PC-3 (cell line): ENCODE results near the gene KCTD15. TPM values are rescaled to one million over a fixed set of nuclear protein-coding genes. Genes with fewer than 3 reads are reported as not detected.

Experiments
- ATAC-seq: fragments of 200-7000 bp; cut with Tn5 transposase; 2 replicates; pipeline ENCODE4 v1.9.1; 2020; ENCODE audit warnings: mild to moderate bottlenecking, moderate library complexity
- BruUV-seq: library from RNA; stranded (reverse); fragments of 400-500 nt; replicated peaks from 2 replicates; lab custom pipeline; 2021; lab: Mats Ljungman, UMichigan
- CTCF ChIA-PET: fragments of 300-600 bp; sonication (Branson Sonifier 250); formaldehyde crosslinking; loops from one replicate; lab custom pipeline; 2022; ENCODE audit warnings: antibody characterized with exemption; lab: Charles Lee
- POLR2A ChIA-PET: fragments of 300-600 bp; sonication (Branson Sonifier 250); formaldehyde crosslinking; loops from one replicate; lab custom pipeline; 2022; ENCODE audit warnings: antibody characterized with exemption; ENCODE audit not compliant: unreplicated experiment; lab: Charles Lee
- DNase-seq: peaks from one replicate; pipeline ENCODE4 v3.0.0-alpha.2; 2015
- H2AFZ ChIP-seq: fragments of 300-600 bp; sonication (generic); 2 replicates; pipeline ENCODE4 v1.6.0; 2016; ENCODE audit warnings: antibody characterized with exemption, low read length
- H3F3A ChIP-seq: fragments of 300-600 bp; sonication (generic); one replicate; pipeline ENCODE4 v1.6.0; 2017; ENCODE audit warnings: antibody characterized with exemption, low read length, control low read depth, mild to moderate bottlenecking; ENCODE audit not compliant: unreplicated experiment
- H3K27ac ChIP-seq: fragments of 300-600 bp; sonication (generic); 2 replicates; pipeline ENCODE4 v1.5.1; 2016; ENCODE audit warnings: mild to moderate bottlenecking, low read length
- H3K27me3 ChIP-seq: fragments of 300-600 bp; sonication (generic); 2 replicates; pipeline ENCODE4 v1.6.1; 2016; ENCODE audit warnings: low read length, mixed read lengths
- H3K36me3 ChIP-seq: fragments of 300-600 bp; sonication (generic); 2 replicates; pipeline ENCODE4 v1.6.1; 2016; ENCODE audit warnings: low read depth, mixed run types, low read length, mixed read lengths
- H3K4me1 ChIP-seq: fragments of 300-600 bp; sonication (generic); 2 replicates; pipeline ENCODE4 v1.5.1; 2016; ENCODE audit warnings: low read length; ENCODE audit not compliant: insufficient read depth
- H3K4me2 ChIP-seq: fragments of 300-600 bp; sonication (generic); 2 replicates; pipeline ENCODE4 v1.6.0; 2016; ENCODE audit warnings: low read length
- H3K4me3 ChIP-seq: fragments of 300-600 bp; sonication (generic); 2 replicates; pipeline ENCODE4 v1.5.1; 2016; ENCODE audit warnings: mild to moderate bottlenecking, low read length, mixed read lengths
- H3K79me2 ChIP-seq: fragments of 300-600 bp; sonication (generic); 2 replicates; pipeline ENCODE4 v1.6.1; 2017; ENCODE audit warnings: low read length, mixed read lengths
- H3K9ac ChIP-seq: fragments of 300-600 bp; sonication (generic); 2 replicates; pipeline ENCODE4 v1.6.0; 2016; ENCODE audit warnings: mild to moderate bottlenecking, low read length
- H3K9me2 ChIP-seq: fragments of 300-600 bp; sonication (generic); replicated peaks from 2 replicates; pipeline ENCODE4 v1.6.1; 2016; ENCODE audit warnings: mixed run types, low read length, mixed read lengths
- H3K9me3 ChIP-seq: fragments of 300-600 bp; sonication (generic); 2 replicates; pipeline ENCODE4 v1.6.1; 2016; ENCODE audit warnings: low read length, mixed read lengths
- H4K20me1 ChIP-seq: fragments of 300-600 bp; sonication (generic); 2 replicates; pipeline ENCODE4 v1.6.1; 2016; ENCODE audit warnings: low read length, mixed read lengths
- EZH2 ChIP-seq: fragments of 300-600 bp; sonication (generic); IDR thresholded peaks from one replicate; pipeline ENCODE4 v1.6.1; 2017; ENCODE audit warnings: antibody characterized with exemption, mild to moderate bottlenecking, low read length; ENCODE audit not compliant: unreplicated experiment
- EZH2phosphoT487 ChIP-seq: fragments of 300-600 bp; sonication (generic); IDR thresholded peaks from 2 replicates; pipeline ENCODE4 v1.6.1; 2018; ENCODE audit warnings: mild to moderate bottlenecking, antibody characterized with exemption, low read length, borderline replicate concordance
- intact Hi-C: fragments of 100-400 bp; cut with micrococcal nuclease; formaldehyde crosslinking; loops from 2 replicates; pipeline ENCODE4 v1.9.0; 2023
- total RNA-seq: library from RNA; depleted of rRNA; stranded (reverse); fragments of >200 nt; gene quantifications from 2 replicates; pipeline ENCODE4 v1.2.3, GENCODE V29; 2014
- TF ChIP-seq, protein P1 (sequence below): fragments of 300-600 bp; sonication (generic); conservative IDR thresholded peaks from 2 replicates; pipeline ENCODE4 v1.5.1; 2017; ENCODE audit warnings: antibody characterized with exemption, low read depth, mild to moderate bottlenecking, low read length

KCTD15 gene
- total RNA-seq, 1 experiment from 2014 or later, result 58.2 TPM

DNA sequence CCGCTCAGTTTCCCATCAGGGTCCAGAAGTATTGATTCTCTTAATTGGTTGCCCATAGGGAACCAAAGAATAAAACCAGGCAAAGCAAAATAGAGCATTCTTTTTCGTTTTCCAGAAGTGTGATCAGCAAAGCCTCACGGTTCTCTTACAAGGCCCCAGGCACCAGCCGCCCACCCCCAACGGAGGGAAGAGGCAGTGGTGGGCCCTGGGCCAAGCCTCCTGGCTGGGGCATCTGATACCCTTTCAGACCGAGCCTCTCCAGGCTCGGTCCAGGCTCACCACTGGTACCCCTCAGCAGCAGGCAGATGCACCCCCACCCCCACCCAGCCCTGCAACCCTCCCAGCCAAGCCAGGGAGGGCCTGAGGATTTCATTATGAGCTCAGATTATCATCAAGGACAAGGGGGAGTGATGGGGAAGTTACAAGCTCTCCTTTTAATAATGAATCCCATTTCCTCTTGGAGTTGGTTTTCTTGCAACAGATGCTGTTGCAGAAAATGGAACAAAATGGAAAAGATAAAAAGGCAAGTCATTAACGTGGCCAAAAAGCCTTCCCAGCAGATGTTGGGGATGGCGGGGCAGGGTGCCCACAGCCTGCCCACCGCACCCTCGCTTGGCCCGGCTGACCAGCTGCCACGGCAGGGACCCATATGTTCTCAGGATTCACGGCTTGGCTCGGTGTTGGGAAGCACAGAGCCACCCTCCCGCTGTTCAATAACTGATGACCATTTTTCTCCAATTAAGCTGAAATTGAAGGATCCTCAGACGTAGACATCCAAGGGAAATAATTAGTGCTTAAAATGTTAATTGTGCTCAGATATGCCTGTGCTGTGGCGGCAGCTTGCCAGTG, 45.9 kb upstream of the KCTD15 start:
- H3K36me3 ChIP-seq, result no peaks in the 10 kb centered on the region

GRCh38 chr19:33751436-33751770, 45.3 kb upstream of the KCTD15 start:
- Histone ChIP-seq H3K79me2 (no peaks in the 10 kb centered on the region), H3K9ac (no peak overlapping the region), H3K27ac (no peak overlapping the region), H3K9me3 (no peaks in the 10 kb centered on the region), H3F3A (no peaks in the 10 kb centered on the region), H2AFZ (no peak overlapping the region), H3K4me2 (no peak overlapping the region), H3K4me3 (no peak overlapping the region), H3K36me3 (no peaks in the 10 kb centered on the region), H3K4me1 (no peaks in the 10 kb centered on the region), H3K27me3 (peaks cover 29% of the 10 kb centered on the region), H3K9me2 (no peaks in the 10 kb centered on the region), H4K20me1 (no peaks in the 10 kb centered on the region)
- no peak for ATAC-seq
- TF ChIP-seq EZH2 (no peak), EZH2phosphoT487 (no peak)
- TF ChIP-seq, protein P1, sequence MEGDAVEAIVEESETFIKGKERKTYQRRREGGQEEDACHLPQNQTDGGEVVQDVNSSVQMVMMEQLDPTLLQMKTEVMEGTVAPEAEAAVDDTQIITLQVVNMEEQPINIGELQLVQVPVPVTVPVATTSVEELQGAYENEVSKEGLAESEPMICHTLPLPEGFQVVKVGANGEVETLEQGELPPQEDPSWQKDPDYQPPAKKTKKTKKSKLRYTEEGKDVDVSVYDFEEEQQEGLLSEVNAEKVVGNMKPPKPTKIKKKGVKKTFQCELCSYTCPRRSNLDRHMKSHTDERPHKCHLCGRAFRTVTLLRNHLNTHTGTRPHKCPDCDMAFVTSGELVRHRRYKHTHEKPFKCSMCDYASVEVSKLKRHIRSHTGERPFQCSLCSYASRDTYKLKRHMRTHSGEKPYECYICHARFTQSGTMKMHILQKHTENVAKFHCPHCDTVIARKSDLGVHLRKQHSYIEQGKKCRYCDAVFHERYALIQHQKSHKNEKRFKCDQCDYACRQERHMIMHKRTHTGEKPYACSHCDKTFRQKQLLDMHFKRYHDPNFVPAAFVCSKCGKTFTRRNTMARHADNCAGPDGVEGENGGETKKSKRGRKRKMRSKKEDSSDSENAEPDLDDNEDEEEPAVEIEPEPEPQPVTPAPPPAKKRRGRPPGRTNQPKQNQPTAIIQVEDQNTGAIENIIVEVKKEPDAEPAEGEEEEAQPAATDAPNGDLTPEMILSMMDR, result no peak
- no TSS peak for BruUV-seq
- CTCF ChIA-PET, result no interaction called here
- intact Hi-C loops, result no loop called here
- POLR2A ChIA-PET, result no interaction called here
- DNase-seq, result no peak

More for the DNA sequence above, 45.9 kb upstream of the KCTD15 start:
- BruUV-seq, result no TSS peak
- no peaks in the 10 kb centered on the region for H3K9me3 ChIP-seq
- DNase-seq (no peak), ATAC-seq (no peak)
- no peaks in the 10 kb centered on the region for H3K4me1 ChIP-seq
- H3K9ac ChIP-seq, result no peak overlapping the region
- H3K4me2 ChIP-seq, result no peak overlapping the region
- no peak overlapping the region for H3K27ac ChIP-seq
- H3K27me3 ChIP-seq, result peaks cover 32% of the 10 kb centered on the region
- no peaks in the 10 kb centered on the region for H3F3A ChIP-seq
- intact Hi-C loops, result no loop called here
- H3K79me2 ChIP-seq, result no peaks in the 10 kb centered on the region
- H3K4me3 ChIP-seq, result no peak overlapping the region
- no peaks in the 10 kb centered on the region for H3K9me2 ChIP-seq
- no peak overlapping the region for H2AFZ ChIP-seq
- POLR2A ChIA-PET, result no interaction called here
- H4K20me1 ChIP-seq, result no peaks in the 10 kb centered on the region
- TF ChIP-seq EZH2phosphoT487, result no peak
- no peak for TF ChIP-seq EZH2
- TF ChIP-seq, protein P1, result no peak
- CTCF ChIA-PET, result no interaction called here

GRCh38 chr19:33752018-33752800, 44.5 kb upstream of the KCTD15 start:
- Histone ChIP-seq H3F3A (no peaks in the 10 kb centered on the region), H3K9ac (no peak overlapping the region), H3K9me2 (no peaks in the 10 kb centered on the region), H2AFZ (no peak overlapping the region), H3K4me3 (no peak overlapping the region), H3K79me2 (no peaks in the 10 kb centered on the region), H3K4me2 (no peak overlapping the region), H3K36me3 (no peaks in the 10 kb centered on the region), H4K20me1 (no peaks in the 10 kb centered on the region), H3K9me3 (no peaks in the 10 kb centered on the region), H3K4me1 (no peaks in the 10 kb centered on the region), H3K27me3 (peaks cover 21% of the 10 kb centered on the region), H3K27ac (no peak overlapping the region)
- BruUV-seq, result no TSS peak
- POLR2A ChIA-PET, result no interaction called here
- intact Hi-C loops, result no loop called here
- CTCF ChIA-PET, result no interaction called here
- no peak for TF ChIP-seq EZH2phosphoT487
- no peak for TF ChIP-seq EZH2
- TF ChIP-seq, protein P1, result no peak
- ATAC-seq (no peak), DNase-seq (no peak)
